Progenitor cell of endocrine pancreas (in vitro differentiated cells): ENCODE results near the gene CHIT1. TPM values are rescaled to one million over a fixed set of nuclear protein-coding genes. Genes with fewer than 3 reads are reported as not detected.

Source experiments
- DNase-seq: peaks from one replicate; pipeline ENCODE4 v3.0.0; 2021; ENCODE audit warnings: low spot score; ENCODE audit not compliant: unreplicated experiment
- H3K27ac Mint-ChIP-seq: 2 replicates; pipeline ENCODE4 v1.8.0; 2021; ENCODE audit warnings: mild to moderate bottlenecking, moderate library complexity, mixed read lengths
- H3K27me3 Mint-ChIP-seq: 2 replicates; pipeline ENCODE4 v1.8.0; 2021; ENCODE audit warnings: mixed read lengths
- H3K36me3 Mint-ChIP-seq: 2 replicates; pipeline ENCODE4 v1.8.0; 2022; ENCODE audit warnings: mixed read lengths; ENCODE audit not compliant: insufficient read depth
- H3K4me1 Mint-ChIP-seq: 2 replicates; pipeline ENCODE4 v1.8.0; 2021; ENCODE audit warnings: low read depth, mixed read lengths
- H3K4me3 Mint-ChIP-seq: 2 replicates; pipeline ENCODE4 v1.8.0; 2021; ENCODE audit warnings: low read depth, mild to moderate bottlenecking, moderate library complexity, mixed read lengths
- H3K9me3 Mint-ChIP-seq: 2 replicates; pipeline ENCODE4 v1.8.0; 2021; ENCODE audit warnings: low read depth, mixed read lengths
- total RNA-seq: library from RNA; stranded (reverse); gene quantifications from 2 replicates; pipeline ENCODE4 v1.2.1, GENCODE V29; 2021
- TF ChIP-seq, protein P1 (sequence below): fragments of 200-600 bp; sonication (generic); IDR thresholded peaks from one replicate; pipeline ENCODE4 v1.5.0; 2021; ENCODE audit warnings: antibody characterized with exemption, mild to moderate bottlenecking; ENCODE audit not compliant: unreplicated experiment

Gene CHIT1
- total RNA-seq, 1 donor from 2014 or later: 0.14 TPM

DNA sequence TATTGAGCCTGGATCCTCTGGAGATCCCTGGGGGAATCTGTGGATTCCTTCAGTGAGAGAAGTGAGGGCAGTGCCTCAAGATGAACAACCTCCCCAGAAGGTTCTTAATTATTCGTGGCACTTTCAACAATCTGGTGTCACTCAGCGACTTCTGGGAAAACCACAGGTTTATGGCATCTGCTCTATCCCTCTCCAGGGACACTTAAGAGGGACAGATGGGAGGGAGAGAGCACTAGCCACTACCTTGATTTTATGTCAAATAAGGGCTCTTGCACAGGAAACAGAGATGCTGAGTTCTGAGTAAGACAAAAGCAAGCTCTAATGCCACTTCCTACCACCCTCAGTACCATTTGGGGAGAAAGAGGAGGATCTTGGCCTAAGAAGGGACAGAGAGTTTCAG lies 21.7 kb downstream of the CHIT1 start:
- TF ChIP-seq, protein P1, sequence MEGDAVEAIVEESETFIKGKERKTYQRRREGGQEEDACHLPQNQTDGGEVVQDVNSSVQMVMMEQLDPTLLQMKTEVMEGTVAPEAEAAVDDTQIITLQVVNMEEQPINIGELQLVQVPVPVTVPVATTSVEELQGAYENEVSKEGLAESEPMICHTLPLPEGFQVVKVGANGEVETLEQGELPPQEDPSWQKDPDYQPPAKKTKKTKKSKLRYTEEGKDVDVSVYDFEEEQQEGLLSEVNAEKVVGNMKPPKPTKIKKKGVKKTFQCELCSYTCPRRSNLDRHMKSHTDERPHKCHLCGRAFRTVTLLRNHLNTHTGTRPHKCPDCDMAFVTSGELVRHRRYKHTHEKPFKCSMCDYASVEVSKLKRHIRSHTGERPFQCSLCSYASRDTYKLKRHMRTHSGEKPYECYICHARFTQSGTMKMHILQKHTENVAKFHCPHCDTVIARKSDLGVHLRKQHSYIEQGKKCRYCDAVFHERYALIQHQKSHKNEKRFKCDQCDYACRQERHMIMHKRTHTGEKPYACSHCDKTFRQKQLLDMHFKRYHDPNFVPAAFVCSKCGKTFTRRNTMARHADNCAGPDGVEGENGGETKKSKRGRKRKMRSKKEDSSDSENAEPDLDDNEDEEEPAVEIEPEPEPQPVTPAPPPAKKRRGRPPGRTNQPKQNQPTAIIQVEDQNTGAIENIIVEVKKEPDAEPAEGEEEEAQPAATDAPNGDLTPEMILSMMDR: no peak
- no peak overlapping the region for H3K4me3 Mint-ChIP-seq
- H3K4me1 Mint-ChIP-seq: peaks cover 2% of the 10 kb centered on the region

DNA sequence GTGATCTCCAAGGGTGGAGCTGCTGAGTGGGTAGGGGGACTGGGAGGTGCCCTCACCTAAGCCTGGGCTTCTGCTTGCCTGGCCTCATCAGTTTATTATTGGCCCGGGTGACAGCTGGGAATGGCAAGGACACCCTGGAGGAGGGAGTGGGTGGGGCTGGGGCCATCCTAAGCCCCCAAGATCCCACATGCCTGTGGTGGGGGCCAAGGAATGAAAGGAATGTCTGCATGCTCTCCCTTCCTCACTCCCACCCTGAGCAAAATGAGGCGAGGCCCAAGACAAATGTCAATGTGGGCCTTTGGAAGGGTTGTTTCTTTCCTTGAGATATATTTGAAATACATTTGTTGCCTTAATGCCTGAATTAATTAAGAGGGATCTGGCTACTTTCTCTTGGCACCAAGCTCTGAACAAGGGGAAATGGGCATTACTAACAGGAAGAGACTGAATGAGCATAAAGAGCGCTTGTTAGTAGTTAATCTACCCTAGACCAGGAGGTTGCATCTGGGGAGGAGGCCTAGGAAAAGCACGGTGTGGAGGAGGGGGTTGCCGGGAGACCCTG lies 23.3 kb downstream of the CHIT1 start:
- TF ChIP-seq, protein P1: no peak
- Mint-ChIP-seq H3K9me3 (no peaks in the 10 kb centered on the region), H3K27ac (no peak overlapping the region), H3K4me1 (peaks cover 2% of the 10 kb centered on the region), H3K36me3 (no peaks in the 10 kb centered on the region), H3K4me3 (no peak overlapping the region), H3K27me3 (peaks cover 65% of the 10 kb centered on the region)
- DNase-seq: no peak

More for the DNA sequence above, 21.7 kb downstream of the CHIT1 start:
- peaks cover 57% of the 10 kb centered on the region for H3K27me3 Mint-ChIP-seq
- H3K27ac Mint-ChIP-seq: no peak overlapping the region
- no peak for DNase-seq
- H3K36me3 Mint-ChIP-seq: no peaks in the 10 kb centered on the region
- H3K9me3 Mint-ChIP-seq: no peaks in the 10 kb centered on the region

DNA sequence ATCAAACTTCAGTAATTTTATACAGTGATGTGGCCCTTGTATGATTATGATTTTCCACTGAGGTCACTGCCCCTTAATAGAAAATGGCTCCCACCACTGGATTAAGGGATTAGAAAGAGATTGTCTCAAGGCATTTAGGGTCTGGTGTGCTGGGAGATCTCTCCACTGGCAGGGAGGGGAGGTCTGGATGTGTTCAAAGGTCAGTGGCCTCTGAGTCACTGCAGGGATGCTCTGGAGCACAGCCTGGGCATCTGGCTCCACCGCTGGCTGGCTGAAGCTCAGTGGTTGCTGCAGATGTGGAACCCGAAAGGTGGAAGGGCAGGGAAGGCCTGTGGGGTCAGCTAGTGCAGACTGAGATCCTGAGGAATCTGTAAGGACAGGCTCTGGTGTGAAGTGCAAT lies 24.7 kb downstream of the CHIT1 start:
- Mint-ChIP-seq H3K4me1 (peaks cover 2% of the 10 kb centered on the region), H3K4me3 (no peak overlapping the region), H3K9me3 (no peaks in the 10 kb centered on the region), H3K27me3 (peaks cover 71% of the 10 kb centered on the region), H3K36me3 (no peaks in the 10 kb centered on the region), H3K27ac (no peak overlapping the region)
- DNase-seq: no peak
- TF ChIP-seq, protein P1: no peak

DNA sequence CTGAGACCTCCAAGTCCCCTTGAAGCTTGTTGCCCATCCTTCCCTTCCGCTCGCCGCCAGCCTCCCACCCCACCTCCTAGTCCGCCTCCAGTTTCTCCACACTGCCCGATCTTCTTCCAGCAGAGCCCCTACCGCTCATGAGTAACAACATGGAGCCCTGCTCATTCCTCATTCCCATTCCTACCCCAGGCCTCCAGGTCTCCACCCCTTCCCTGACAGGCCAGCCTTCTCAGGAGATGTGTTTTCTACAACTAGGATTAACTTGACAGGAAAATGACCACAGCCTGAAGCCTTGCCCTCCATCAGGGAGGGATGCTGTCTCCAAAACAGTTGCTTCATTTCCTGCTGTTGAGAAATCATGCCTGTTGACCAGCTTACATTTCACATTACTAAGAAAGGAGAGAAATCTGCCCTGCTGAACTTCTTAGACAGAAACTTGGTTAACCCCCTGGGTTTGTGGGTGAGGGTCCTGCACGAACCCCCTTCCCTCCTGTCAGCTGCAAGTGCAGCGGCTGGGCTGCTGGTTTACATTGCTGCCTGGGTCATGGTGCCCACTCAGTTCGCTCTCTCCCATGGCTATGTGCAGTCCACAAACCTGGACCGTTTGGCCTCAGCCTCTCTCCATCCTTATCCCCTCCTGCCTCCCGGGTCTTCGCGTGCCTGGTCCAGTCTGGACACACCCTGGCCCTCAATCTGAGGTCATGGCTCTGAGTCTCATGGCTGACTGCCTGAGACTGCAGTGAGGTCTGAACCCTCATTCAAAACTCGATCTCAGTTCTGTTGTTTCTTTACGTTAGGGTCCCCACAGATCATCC lies 26.8 kb downstream of the CHIT1 start:
- peaks cover 2% of the 10 kb centered on the region for H3K4me1 Mint-ChIP-seq

DNA sequence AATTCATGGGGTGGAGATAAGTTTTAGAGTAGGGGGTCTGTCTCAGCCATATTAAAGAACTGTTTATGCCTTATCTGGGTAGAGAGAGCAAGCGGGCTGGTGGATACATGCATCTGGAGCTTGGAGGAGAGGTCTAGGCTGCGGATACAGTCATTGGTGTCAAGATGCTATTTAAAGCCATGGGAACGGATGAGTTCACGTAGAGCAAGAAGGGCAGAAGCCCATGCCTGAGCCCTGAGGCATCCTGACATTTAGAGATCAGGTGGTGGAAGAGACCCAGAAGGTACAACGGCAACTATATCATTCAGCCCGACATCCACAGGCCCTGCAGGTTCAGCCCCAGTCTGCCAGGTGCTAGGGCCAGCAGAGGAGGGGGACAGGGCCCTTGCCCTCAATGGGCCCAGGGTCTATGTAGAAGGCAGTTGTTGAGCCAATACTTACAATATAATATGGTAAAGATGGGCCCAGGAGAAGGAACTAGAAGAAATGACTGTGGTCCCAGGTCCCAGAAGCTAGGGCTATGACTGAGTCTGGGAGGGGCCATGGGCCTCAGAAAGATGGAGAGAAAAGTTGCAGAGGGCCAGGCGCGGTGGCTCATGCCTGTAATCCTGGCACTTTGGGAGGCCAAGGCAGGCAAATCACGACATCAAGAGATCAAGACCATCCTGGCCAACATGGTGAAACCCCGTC lies 27.8 kb downstream of the CHIT1 start:
- DNase-seq: no peak
- H3K36me3 Mint-ChIP-seq: no peaks in the 10 kb centered on the region
- H3K9me3 Mint-ChIP-seq: no peaks in the 10 kb centered on the region
- H3K4me1 Mint-ChIP-seq: peaks cover 2% of the 10 kb centered on the region
- H3K27ac Mint-ChIP-seq: no peak overlapping the region
- H3K27me3 Mint-ChIP-seq: peaks cover 76% of the 10 kb centered on the region
- TF ChIP-seq, protein P1: no peak
- H3K4me3 Mint-ChIP-seq: no peak overlapping the region

More for the DNA sequence above, 26.8 kb downstream of the CHIT1 start:
- DNase-seq: no peak
- Mint-ChIP-seq H3K9me3 (no peaks in the 10 kb centered on the region), H3K36me3 (no peaks in the 10 kb centered on the region), H3K27me3 (peaks cover 73% of the 10 kb centered on the region), H3K4me3 (no peak overlapping the region), H3K27ac (no peak overlapping the region)
- TF ChIP-seq, protein P1: no peak
